Esophagus squamous epithelium (tissue), 4 donors: Measurements from ENCODE around the gene SHISA3.

ENCODE experiments used
- POLR2A ChIP-seq, 4 donors: fragments of 450-650 bp; IDR thresholded peaks; one replicate each; pipeline ENCODE4 v1.6.1; 2017; ENCODE audit warnings: antibody characterized with exemption in 4 of 4, mild to moderate bottlenecking in 4 of 4, moderate library complexity in 3 of 4
- TF ChIP-seq, protein P1 (sequence below), 6 experiments: fragments of 450-650 bp in 4 of 6; fragments of 200-600 bp in 2 of 6; sonication (generic) in 2 of 6; IDR thresholded peaks; one replicate each; pipeline ENCODE4 v1.5.1; 2016 to 2019; ENCODE audit warnings: antibody characterized with exemption in 6 of 6, mild to moderate bottlenecking in 4 of 6, moderate library complexity in 4 of 6

DNA sequence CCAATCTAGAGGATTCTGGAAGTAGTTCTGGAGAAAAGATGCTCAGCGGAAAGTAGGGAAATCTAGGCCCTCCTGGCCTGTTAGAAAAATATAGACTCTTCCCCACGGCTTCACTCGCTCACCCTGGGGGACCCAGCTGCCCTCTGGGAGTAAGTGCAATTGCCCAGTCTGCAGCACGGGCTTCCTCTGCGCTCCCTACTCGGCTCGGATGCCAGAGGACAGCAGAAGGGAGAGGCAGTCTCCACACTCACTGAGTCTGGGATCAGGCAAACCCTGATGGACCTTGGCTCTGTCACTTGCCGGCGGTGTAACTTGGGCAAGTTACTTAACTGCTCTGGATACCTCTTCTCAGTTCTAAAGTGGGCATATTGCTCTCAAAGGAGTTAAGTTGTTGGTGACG, 2.1 kb downstream of the SHISA3 start:
- TF ChIP-seq, protein P1, sequence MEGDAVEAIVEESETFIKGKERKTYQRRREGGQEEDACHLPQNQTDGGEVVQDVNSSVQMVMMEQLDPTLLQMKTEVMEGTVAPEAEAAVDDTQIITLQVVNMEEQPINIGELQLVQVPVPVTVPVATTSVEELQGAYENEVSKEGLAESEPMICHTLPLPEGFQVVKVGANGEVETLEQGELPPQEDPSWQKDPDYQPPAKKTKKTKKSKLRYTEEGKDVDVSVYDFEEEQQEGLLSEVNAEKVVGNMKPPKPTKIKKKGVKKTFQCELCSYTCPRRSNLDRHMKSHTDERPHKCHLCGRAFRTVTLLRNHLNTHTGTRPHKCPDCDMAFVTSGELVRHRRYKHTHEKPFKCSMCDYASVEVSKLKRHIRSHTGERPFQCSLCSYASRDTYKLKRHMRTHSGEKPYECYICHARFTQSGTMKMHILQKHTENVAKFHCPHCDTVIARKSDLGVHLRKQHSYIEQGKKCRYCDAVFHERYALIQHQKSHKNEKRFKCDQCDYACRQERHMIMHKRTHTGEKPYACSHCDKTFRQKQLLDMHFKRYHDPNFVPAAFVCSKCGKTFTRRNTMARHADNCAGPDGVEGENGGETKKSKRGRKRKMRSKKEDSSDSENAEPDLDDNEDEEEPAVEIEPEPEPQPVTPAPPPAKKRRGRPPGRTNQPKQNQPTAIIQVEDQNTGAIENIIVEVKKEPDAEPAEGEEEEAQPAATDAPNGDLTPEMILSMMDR (IDR thresholded peaks at IDR 0.05) = no peak
- TF ChIP-seq POLR2A (IDR thresholded peaks at IDR 0.05) = no peak
